ENCODE data around the gene TMEM178B. TPM values are rescaled to one million over a fixed set of nuclear protein-coding genes. Genes with fewer than 3 reads are reported as not detected.

The TMEM178B gene
- polyA plus RNA-seq, 3 donors, result 0.11 to 0.43 (median 0.18) TPM

GRCh38 chr7:141478845-141479244 is 405.0 kb downstream of the TMEM178B start:
- H3K27ac ChIP-seq (ENCODE audit: low read depth, low read length), result no peak overlapping the region
- 88 to 95% (median 91%) methylated on average over 4 of the region's 4 CpGs for WGBS, 3 donors

- no peak overlapping the region for H3K27ac ChIP-seq (ENCODE audit: low read depth, low read length)
- 77 to 90% (median 87%) methylated on average over 9 of the region's 9 CpGs for WGBS, 3 donors
Observed at GRCh38 chr7:141480953-141481352, 407.1 kb downstream of the TMEM178B start.

DNA sequence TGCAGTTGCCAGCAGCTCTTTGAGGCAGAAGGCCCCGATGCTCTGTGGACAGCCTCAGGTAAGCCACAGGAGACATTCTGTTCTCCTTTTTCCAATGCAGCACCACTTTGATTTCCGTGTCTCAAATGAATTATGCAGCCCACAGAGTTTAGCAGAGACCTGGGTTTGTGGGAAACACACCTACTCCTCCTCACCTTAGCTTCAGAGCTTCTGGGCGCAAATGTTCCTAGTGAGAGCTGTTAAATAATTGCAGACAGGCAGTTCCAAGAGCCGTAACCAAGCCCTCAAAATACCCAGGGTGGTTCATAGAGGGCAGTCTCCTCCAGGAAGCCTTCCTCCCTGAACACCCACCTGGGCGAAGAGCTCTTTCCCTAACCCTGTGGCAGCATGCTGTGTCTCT is 408.1 kb downstream of the TMEM178B start:
- H3K27ac ChIP-seq (ENCODE audit: low read depth, low read length), result no peak overlapping the region
- 80 to 92% (median 89%) methylated on average over 5 of the region's 5 CpGs for WGBS, 3 donors

DNA sequence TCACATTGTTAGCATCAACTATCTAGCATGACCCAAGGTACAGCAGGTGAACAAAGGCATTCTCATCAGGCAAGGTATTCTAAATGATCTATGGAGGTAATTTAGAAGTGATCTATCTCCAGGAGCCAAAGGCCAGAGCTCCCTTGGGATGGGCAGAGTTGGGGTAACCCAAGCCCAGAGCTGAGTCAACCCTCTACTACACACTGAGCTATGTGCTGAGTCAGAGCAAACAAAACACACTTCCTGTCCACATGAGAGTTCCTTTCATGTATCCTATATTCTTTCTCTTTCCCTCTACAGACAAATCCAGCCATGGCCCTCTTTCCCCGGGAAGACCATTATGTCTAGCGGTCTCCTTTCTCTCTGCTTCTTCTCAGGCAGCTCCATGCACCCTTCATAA is 409.2 kb downstream of the TMEM178B start:
- H3K27ac ChIP-seq (ENCODE audit: low read depth, low read length), result no peak overlapping the region
- 94 to 96% (median 95%) methylated on average over 2 of the region's 2 CpGs for WGBS, 3 donors

DNA sequence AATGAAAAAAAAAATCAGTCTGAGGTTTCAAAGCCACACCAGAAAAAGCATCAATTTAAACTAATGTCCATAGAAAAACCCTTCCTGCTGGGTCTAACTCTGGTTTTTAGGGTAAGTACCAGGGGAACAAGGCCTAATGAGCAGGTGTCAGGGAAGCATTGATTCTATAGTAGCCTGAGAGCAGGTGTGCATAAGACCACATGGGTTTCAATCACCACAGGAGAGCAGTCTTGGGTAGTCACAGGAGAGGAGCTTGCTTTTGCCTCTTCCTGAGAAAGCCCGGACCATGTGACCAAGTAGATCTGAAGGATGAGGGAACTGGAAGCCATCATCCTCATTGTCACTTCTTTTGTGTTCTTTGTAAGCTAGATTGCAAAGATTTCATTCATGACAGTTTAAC is 411.0 kb downstream of the TMEM178B start:
- H3K27ac ChIP-seq (ENCODE audit: low read depth, low read length), result no peak overlapping the region
- WGBS, 3 donors, result 64 to 86% (median 83%) methylated on average over 1 of the region's 1 CpG

- no peak overlapping the region for H3K27ac ChIP-seq (ENCODE audit: low read depth, low read length)
- WGBS, 3 donors, result 81 to 92% (median 84%) methylated on average over 3 of the region's 3 CpGs
Observed at GRCh38 chr7:141486959-141487358, 413.1 kb downstream of the TMEM178B start.

DNA sequence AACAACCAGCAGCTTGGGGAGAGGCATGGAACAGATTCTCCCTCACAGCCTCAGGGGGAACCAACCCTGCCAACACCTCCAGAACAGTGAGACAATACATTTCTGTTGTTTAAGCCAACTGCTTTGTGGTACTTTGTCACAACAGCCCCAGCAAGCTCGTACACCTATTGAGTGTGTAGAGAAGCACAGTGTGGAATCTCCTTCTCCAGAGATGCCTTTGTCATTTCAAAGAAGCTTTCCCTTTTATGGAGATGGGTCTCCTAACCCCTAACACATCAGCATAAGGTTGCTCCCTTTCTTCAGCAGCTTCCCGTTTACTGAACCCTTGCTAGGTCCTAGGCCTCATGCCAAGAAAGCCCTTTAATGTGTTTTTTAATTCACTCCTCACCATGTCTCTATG is 416.6 kb downstream of the TMEM178B start:
- WGBS, 3 donors, result 59 to 74% (median 73%) methylated on average over 2 of the region's 2 CpGs
- H3K27ac ChIP-seq (ENCODE audit: low read depth, low read length), result no peak overlapping the region

- WGBS, 3 donors, result 50 to 76% (median 59%) methylated on average over 1 of the region's 1 CpG
- no peak overlapping the region for H3K27ac ChIP-seq (ENCODE audit: low read depth, low read length)
Observed at GRCh38 chr7:141495057-141495456, 421.2 kb downstream of the TMEM178B start.

DNA sequence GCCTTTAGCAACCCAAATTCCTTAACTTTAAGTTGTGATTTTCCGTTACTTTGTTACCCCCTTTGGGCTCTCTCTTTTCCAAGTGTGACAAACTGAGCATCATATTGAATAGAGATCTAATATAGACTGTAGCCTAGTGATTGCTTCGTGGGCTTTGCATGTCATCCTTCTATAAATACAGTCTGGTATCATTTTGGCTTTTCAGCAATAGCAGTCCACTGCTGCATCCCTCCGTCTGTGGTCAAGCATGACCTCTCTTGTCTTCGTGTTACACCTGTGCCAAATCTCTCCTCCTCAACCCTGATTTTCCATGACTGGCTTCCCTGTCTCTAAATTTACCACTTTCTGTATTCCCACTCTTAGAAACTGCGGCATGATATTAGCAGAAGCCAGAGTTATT is 423.5 kb downstream of the TMEM178B start:
- WGBS, 3 donors, result 67 to 82% (median 71%) methylated on average over 5 of the region's 5 CpGs
- no peak overlapping the region for H3K27ac ChIP-seq (ENCODE audit: low read depth, low read length)

DNA sequence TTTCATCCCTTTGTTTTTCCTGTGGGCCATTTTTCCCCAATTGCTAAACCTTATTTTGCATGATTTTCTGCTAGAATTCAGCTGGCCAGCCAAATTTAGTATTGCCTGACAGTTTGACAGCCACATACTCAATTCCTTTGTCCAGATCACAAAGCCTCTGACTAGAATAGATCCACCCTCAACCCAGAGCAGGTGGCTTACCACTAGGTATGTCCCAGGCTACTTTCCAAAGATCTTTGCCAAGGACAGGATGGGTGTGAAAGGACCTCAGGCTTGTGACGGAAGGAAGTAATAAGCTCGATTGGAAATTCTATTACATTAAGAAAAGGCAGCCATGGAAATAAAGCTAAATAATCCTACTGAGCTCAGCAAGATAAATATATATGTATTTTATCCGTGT is 426.7 kb downstream of the TMEM178B start:
- no peak overlapping the region for H3K27ac ChIP-seq (ENCODE audit: low read depth, low read length)
- WGBS, 3 donors, result 81 to 87% (median 82%) methylated on average over 3 of the region's 3 CpGs

DNA sequence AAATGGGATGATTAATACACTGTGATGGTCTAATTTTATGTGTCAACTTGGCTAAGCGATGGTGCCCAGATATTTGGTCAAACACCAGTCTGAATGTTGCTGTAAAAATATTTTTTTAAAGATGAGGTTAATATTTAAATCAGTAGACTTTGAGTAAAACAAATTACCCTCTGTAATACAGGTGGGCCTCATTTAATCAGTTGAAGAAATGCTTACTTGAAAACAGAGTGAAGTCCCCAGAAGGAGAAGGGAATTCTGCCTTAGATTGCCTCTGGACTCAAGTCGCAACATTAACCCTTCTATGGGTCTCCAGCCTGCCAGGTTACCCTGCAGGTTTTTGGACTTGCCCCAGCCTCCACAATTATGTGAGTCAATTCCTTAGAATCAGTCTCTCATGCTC is 427.6 kb downstream of the TMEM178B start:
- H3K27ac ChIP-seq (ENCODE audit: low read depth, low read length), result no peak overlapping the region
- WGBS, 3 donors, result 86 to 96% (median 93%) methylated on average over 2 of the region's 2 CpGs

DNA sequence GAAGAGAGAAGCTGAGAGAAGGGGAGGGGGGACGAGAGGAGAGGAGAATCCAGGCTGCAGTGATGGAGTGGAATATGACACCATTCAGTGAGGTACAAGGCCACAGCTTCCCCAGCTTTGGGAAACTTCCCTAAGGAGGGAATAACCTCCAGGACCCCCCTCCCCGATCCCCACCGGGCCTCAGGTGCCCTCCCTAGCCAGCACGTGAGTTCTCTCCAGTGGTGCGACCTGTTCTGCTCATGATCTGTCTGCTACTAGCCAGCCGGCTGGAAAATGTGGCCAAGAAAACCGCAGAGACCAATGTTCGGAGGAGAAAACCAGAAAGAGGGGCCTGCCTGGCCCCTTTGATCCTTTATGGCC is 437.4 kb downstream of the TMEM178B start:
- no peak overlapping the region for H3K27ac ChIP-seq (ENCODE audit: low read depth, low read length)
- WGBS, 3 donors, result 13 to 18% (median 14%) methylated on average over 7 to 8 of the region's 8 CpGs

- 2 to 13% (median 11%) methylated on average over 35 to 36 of the region's 36 CpGs for WGBS, 3 donors
Observed at GRCh38 chr7:141511676-141512396, 438.0 kb downstream of the TMEM178B start.

DNA sequence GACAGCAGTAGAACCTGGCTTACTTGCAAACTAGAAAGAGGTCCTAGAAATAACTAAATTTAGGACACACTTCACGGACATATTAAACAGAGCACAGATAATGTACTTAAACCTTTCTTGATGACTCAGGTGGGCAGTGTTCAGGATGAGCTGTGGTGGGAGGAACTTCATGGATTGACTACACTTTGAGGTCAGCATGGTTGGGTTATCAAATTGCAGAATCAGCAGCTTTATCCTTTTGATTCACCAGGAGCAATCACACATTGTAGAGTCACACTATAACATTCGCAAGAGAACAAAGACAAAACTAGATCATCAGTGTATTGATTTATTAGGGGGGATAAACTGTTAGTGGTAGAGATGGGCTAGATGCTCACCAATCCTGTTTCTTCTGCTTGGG is 438.7 kb downstream of the TMEM178B start:
- H3K27ac ChIP-seq (ENCODE audit: low read depth, low read length), result no peak overlapping the region
- 87 to 89% (median 87%) methylated on average over 2 of the region's 2 CpGs for WGBS, 3 donors

More at GRCh38 chr7:141511676-141512396, 438.0 kb downstream of the TMEM178B start:
- no peak overlapping the region for H3K27ac ChIP-seq (ENCODE audit: low read depth, low read length)

GRCh38 chr7:141513720-141514119 is 439.9 kb downstream of the TMEM178B start:
- WGBS, 3 donors, result 93 to 100% (median 93%) methylated on average over 1 of the region's 1 CpG
- H3K27ac ChIP-seq (ENCODE audit: low read depth, low read length), result no peak overlapping the region

- H3K27ac ChIP-seq (ENCODE audit: low read depth, low read length), result no peak overlapping the region
- WGBS, 3 donors, result 46 to 55% (median 50%) methylated on average over 4 of the region's 4 CpGs
Observed at GRCh38 chr7:141515941-141516340, 442.1 kb downstream of the TMEM178B start.

- no peak overlapping the region for H3K27ac ChIP-seq (ENCODE audit: low read depth, low read length)
- WGBS, 3 donors, result 86 to 94% (median 91%) methylated on average over 4 of the region's 4 CpGs
Observed at GRCh38 chr7:141519623-141520022, 445.8 kb downstream of the TMEM178B start.

GRCh38 chr7:141522657-141523342 is 448.9 kb downstream of the TMEM178B start:
- WGBS, 3 donors, result 83 to 90% (median 84%) methylated on average over 3 of the region's 3 CpGs
- H3K27ac ChIP-seq (ENCODE audit: low read depth, low read length), result no peak overlapping the region

GRCh38 chr7:141525973-141526514 is 452.2 kb downstream of the TMEM178B start:
- no peak overlapping the region for H3K27ac ChIP-seq (ENCODE audit: low read depth, low read length)

DNA sequence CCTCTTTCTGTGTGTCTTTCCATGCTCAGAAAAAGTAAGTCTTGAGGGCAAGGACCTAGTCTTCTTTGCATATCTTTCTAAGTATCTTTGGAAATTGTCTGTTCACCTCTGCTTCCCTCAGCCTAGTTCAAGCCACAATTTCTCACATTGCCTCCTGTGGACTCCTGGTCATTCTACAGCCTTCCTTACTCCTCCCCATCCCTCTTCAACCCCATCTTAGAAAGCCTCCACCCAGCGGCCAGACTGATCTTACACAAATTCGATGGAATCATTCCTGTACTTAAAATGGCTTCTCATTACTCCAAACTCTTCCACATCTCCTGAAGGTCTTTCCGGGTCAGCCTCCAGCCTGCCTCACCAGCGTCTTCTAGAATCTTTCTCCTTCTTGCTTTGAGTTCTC is 453.2 kb downstream of the TMEM178B start:
- no peak overlapping the region for H3K27ac ChIP-seq (ENCODE audit: low read depth, low read length)
- 85 to 95% (median 93%) methylated on average over 4 of the region's 4 CpGs for WGBS, 3 donors

Data from adipose tissue (tissue), 3 donors.